Transverse colon (tissue), 3 donors: ENCODE measurements around the gene ATP5F1D.

Experiments used
- EP300 ChIP-seq: sonication (generic); formaldehyde crosslinking; IDR thresholded peaks from one replicate; pipeline ENCODE4 v1.6.1; 2017; ENCODE audit warnings: antibody characterized with exemption, low read depth
- TF ChIP-seq, protein P1 (sequence below), 5 experiments: fragments of 200-600 bp in 3 of 5; fragments of 450-650 bp in 2 of 5; sonication (generic) in 3 of 5; IDR thresholded peaks; 1 replicate in 2 of 5; 2 replicates in 3 of 5; pipeline ENCODE4 v1.5.1; 2016 to 2017; ENCODE audit warnings: antibody characterized with exemption in 5 of 5, inconsistent platforms in 3 of 5, mild to moderate bottlenecking in 2 of 5, moderate library complexity in 1 of 5

DNA sequence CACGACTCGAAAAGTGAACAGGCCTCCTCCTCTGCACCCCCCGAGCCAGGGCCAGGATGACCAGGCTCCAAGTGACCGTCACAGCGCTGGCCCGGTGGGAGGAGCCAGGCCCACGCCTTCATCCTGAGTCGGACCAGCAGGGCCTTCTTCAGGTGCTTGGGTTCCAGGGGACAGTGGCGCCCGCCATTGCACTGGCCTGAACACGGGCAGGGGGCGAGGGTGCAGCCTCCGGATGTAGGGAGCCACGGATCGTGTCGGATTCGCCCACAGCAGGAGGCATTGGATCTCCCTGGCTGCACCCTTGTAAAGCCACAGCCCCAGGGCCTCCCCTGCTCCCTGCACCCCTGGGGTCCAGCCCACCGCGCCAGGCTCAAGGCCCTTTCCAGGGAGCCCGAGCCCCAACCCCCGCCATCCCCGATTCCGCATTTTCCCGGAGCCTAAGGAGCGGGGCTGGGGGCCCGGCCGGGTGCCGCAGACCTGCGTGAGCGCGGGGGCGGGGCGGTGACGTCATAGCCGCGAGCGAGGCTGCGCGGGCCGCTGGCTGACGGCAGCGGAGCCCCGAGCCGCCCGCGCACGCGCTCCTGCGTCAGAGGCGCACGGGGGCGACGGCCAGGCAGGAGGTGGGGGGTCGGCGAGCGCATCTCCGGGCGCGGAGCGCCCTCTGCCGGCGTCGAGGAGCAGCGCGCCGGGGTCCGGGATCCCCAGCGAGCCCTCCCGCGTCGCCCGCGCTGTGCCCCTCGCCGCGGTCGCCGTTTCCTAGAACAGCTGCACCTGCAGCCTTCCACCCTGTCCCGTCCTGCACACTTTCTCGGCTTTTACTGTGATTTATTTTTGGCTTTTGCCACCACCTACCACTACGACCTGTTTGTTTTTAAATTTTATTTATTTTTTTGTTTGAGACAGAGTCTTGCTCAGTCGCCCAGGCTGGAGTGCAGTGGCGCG, 1.5 kb upstream of the ATP5F1D start:
- TF ChIP-seq EP300, result no peak
- TF ChIP-seq, protein P1, sequence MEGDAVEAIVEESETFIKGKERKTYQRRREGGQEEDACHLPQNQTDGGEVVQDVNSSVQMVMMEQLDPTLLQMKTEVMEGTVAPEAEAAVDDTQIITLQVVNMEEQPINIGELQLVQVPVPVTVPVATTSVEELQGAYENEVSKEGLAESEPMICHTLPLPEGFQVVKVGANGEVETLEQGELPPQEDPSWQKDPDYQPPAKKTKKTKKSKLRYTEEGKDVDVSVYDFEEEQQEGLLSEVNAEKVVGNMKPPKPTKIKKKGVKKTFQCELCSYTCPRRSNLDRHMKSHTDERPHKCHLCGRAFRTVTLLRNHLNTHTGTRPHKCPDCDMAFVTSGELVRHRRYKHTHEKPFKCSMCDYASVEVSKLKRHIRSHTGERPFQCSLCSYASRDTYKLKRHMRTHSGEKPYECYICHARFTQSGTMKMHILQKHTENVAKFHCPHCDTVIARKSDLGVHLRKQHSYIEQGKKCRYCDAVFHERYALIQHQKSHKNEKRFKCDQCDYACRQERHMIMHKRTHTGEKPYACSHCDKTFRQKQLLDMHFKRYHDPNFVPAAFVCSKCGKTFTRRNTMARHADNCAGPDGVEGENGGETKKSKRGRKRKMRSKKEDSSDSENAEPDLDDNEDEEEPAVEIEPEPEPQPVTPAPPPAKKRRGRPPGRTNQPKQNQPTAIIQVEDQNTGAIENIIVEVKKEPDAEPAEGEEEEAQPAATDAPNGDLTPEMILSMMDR (IDR thresholded peaks at IDR 0.05), result peak; percentile 59 to 93 (median 82)
